Activated CD4-positive, alpha-beta T cell treated with anti-CD3 and anti-CD28 coated beads, Interleukin-2, amount 50 U/mL, for 4 hours (primary cell): Measurements from ENCODE around the gene KIAA0040.
"Not testable (repeated sequence)": the region's sequence is repeated elsewhere in the genome, so short reads cannot be mapped to it uniquely, and the experiment has no call there.

Experiments
- DNase-seq, 2 experiments: peaks; one replicate each; pipeline ENCODE4 v3.0.0-alpha.2; 2020

KIAA0040 gene

GRCh38 chr1:175133673-175134435 lies 58.7 kb downstream of the KIAA0040 start:
- DNase-seq = no peak

- DNase-seq = no peak
These were observed 60.1 kb downstream of the KIAA0040 start for GRCh38 chr1:175132436-175132835.

- no peak for DNase-seq
These were observed 61.5 kb downstream of the KIAA0040 start for GRCh38 chr1:175131095-175131494.

DNA sequence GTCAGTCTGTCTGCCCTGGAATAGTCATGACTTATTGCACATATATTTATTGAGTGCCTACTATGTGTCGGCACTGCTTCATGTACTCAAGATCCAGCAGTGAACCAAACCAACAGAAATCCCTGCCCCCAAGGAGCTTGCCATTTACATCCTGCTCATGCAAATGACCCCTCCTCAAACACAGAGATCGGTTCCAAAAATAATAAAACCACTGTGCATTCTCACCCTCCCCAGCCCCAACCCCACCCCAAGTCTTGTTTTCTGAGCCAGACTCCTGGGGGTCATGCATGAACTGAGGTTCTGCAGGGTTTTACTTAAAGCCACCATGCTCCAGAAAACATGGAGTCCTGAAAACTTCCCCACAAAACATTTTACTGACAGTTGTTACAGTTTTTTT lies 61.9 kb downstream of the KIAA0040 start:
- no peak for DNase-seq

DNA sequence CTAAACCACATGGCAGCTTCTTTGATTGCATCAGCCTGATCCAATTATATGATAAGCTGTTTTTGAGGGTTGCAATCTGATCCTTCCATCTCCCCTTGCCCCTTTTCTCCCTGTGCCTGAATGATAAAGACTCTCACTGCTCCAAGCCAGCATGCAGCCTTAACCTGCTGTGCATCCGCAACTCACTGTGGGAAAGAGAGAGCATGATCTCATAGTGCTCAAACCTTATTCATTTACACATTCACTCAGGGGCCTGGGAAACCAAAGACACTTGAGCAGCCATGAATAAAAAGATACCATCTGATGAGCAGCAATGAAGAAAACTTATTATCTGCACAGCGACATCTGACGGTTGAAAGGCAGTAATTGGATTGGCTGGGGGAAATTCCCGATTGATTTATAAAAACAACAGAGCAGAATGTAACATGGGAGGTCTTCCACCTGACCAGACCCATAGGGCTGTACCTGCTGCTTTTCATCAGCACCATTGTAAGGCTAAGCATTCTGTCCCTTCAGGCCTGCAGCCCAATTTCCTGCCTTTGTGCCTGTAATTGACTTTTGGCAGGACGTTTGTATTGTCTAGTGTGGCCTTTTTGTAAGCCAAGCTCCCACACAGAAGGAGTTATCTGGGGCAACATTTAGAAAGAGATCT lies 62.5 kb downstream of the KIAA0040 start:
- no peak for DNase-seq

DNA sequence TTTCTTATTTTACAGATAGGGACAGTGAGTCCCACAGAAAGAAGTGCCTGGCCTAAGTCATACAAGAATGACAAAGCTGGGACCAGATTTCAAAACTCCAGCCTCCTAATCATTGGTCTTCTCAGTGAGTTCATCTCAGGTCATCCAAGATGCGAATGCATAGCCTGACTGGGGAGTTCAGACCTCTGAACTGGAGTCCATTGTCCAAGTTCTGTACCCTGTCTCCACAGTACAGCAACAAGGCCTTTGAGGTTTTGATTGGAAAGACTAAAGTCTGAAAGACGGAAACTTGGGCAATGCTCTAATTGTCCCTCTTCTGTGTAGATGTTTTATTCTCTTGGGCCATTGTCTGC lies 63.0 kb downstream of the KIAA0040 start:
- DNase-seq = no peak

DNA sequence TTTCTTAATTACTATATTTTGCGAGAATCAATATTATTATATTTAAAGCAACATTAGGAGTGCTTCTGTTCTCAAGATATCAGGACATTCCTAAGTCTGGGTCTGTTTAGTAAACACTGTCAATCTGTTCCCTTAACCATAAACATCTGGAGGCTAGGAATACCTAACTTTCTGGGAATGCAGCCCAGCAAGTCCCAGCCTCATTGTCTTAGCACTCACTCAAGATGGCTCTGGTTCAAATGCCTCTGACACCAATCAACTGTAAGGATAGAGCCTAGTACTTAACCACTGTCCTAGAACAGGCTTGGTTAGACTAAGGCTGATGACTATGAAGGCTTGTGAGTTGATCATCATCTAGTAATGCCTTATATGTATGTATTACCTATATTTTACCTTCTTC lies 63.4 kb downstream of the KIAA0040 start:
- DNase-seq = no peak

- no peak for DNase-seq
These were observed 64.1 kb downstream of the KIAA0040 start for GRCh38 chr1:175128523-175128922.

DNA sequence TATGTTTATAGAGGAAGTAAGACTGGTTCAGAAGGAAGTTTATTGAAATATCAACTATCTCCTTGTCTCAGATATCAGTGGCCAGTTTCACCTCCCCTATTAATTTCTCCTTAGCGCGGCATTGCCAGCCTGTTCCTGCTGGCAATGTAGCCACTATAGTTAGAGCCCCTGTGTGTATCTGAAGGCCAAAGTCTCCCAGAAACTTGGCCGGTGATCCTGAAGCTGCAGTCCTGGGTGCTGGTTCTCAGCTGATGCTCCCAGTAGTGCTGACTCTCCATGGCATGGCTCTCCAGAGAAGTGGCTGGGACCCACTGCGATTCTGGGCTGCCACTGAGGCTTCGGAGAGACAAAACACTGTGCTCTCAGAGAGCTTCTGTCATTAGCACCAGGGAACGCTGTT lies 65.0 kb downstream of the KIAA0040 start:
- DNase-seq = no peak

DNA sequence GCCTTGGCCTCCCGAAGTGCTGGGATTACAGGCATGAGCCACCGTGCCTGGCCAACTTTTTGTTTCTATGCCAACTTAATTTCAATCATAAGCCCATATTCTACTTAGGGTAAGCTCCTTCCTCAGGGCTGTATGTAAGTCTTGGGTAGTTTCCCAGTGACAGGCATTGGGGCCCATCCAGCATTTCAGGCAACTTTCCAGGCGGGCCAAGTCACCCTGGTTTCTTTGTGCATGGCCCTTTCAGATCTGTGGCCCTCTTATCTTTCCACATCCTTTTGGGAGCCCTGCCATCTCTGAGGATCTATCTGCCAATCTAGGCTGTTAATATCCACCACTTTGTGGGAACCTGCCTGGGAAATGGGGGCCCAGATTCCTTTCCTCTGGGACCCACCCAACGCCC lies 66.2 kb downstream of the KIAA0040 start:
- DNase-seq = no peak

DNA sequence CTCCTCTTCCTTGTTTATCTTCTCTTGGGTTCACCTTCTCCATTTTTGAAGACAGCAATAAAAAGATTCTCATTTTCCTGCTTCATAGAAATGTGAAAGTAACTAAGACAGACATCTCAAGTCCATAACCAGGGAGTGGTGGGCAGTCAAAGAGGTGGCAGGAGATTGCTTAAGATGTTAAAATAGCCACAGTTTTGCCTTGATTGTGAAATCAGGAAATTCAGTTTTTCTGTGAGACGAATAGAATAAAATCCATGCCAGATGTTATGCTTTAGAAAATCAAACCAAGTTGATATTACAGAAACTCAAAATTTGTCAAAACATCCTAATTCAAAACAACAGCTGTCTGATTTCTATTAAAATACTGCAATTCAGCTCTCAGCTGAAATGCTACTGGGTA lies 67.7 kb downstream of the KIAA0040 start:
- no peak for DNase-seq

GRCh38 chr1:175120511-175120910 lies 72.1 kb downstream of the KIAA0040 start:
- DNase-seq = no peak

- DNase-seq = no peak
These were observed 73.9 kb downstream of the KIAA0040 start for GRCh38 chr1:175118375-175119367.

DNA sequence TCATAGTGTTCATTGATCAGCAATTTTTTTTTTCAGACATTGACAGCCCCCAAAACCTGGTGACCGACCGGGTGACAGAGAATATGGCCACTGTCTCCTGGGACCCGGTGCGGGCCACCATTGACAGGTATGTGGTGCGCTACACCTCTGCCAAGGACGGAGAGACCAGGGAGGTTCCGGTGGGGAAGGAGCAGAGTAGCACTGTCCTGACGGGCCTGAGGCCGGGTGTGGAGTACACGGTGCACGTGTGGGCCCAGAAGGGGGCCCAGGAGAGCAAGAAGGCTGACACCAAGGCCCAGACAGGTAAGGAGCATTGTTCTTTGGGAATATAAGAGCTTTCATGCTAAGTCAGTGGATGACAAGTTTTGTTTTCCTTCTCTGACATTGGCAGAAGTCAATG lies 75.7 kb downstream of the KIAA0040 start:
- no peak for DNase-seq

DNA sequence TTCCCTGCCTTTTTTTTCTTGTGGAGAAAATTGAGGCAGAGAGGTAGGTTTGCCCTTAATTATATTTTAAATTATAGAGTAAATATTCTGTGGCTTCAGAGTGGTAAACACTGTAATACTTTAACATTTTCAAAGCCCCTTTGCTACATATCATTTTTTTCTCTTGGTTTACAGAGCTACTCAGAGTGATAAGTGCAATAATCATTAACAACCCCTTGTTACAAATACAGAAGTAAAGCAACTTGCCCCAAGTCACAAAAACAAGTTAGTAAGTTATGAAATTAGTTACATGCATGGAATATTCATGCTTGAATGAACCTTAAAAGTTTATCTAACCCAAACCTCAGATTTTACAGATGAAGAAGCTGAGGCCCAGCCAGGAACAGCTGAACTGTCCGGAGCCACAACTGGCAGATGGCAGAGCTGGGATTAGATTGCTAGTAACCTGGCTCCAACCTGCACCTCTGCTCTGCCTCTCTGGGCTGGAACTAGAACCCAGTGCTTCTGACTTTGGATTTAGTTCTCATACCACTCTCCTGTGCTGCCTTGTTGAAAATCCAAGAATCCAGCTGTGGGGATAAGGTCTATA lies 76.3 kb downstream of the KIAA0040 start:
- no peak for DNase-seq

GRCh38 chr1:175114996-175115395 lies 77.6 kb downstream of the KIAA0040 start:
- no peak for DNase-seq

DNA sequence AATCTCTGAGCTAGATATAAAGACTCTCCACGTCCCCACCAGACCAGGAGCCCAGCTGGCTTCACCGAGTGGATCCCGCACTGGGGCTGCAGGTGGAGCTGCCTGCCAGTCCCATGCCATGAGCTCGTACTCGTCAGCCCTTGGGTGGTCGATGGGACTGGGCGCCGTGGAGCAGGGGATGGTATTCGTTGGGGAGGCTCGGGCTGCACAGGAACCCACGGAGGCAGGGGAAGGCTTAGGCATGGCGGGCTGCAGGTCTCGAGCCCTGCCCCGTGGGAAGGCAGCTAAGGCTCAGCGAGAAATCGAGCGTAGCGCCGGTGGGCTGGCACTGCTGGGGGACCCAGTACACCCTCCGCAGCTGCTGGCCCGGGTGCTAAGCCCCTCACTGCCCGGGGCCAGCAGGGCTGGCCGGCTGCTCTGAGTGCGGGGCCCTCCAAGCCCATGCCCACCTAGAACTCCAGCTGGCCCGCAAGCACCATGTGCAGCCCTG lies 84.2 kb downstream of the KIAA0040 start:
- not testable (repeated sequence) for DNase-seq
